Fibroblast of skin of left biceps (primary cell): ENCODE results near the gene LSMEM2.
"Not testable (repeated sequence)": the region's sequence is repeated elsewhere in the genome, so short reads cannot be mapped to it uniquely, and the experiment has no call there.

ENCODE experiments used
- DNase-seq, 2 experiments: peaks; one replicate each; pipeline ENCODE4 v3.0.0-alpha.2; 2013; ENCODE audit warnings: low read depth in 2 of 2

LSMEM2 gene

DNA sequence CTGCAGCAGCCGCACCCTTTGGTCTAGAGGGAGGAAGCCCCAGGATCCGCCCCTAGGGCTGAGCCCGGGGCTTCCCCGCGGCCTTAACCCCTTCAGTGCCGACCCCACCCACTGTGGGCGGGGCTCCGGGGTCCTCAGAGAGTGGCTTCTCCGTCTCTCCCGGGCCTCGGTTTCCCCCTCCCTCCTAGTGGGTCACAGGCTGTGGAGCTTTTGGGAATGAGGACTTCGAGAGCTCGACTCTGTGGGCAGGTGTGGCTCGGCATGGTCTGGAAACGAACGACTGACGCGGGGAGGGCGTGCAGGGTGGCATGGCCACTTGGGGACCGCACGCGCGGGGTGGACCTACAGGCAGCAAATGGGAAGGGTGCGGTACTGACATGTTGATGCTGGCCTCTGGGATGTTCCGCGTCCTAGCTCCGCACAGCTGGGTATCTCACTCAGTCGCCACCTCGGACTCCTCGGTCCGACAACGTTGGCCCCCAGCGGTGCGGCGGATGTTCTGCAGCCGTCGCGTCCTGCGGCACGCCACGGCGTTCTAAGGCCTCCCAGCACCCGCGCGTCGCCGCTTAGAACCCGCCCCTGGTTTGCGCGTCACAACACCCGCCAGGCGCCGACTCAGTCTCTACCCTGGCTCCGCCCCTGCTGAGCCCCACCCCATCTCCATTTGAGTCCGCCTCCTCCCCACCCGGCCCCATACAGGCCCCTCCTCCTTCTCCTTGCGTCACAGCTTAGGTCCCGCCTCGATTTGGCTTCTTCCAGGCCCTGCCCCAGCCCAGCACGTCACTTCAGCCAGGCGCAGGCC is 20.1 kb downstream of the LSMEM2 start, which contains the start of the genes HYAL3 and NAA80:
HYAL3 (minus strand) TSS at position 570 of the 802 bp plus-strand sequence. CDS start 3,803 bp downstream, outside the sequence.
NAA80 (minus strand) TSS at position 570 of the 802 bp plus-strand sequence. CDS start 1,942 bp downstream, outside the sequence.
- DNase-seq = peak; percentile 98

DNA sequence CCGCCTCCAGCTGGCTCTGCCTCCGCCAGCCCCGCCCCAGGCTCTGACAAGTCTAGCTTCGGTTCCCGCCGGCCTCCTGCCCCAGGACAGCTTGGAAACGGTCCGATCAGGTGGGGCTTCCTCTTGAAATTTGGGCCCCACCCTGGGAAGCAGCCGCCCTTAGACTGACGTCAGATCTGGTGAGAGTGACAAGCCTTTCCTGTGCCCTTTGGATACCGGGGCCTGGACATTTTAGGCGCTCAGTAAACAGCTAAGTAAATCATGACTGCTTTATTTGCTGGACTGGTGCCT is 20.7 kb downstream of the LSMEM2 start:
- DNase-seq = no peak

DNA sequence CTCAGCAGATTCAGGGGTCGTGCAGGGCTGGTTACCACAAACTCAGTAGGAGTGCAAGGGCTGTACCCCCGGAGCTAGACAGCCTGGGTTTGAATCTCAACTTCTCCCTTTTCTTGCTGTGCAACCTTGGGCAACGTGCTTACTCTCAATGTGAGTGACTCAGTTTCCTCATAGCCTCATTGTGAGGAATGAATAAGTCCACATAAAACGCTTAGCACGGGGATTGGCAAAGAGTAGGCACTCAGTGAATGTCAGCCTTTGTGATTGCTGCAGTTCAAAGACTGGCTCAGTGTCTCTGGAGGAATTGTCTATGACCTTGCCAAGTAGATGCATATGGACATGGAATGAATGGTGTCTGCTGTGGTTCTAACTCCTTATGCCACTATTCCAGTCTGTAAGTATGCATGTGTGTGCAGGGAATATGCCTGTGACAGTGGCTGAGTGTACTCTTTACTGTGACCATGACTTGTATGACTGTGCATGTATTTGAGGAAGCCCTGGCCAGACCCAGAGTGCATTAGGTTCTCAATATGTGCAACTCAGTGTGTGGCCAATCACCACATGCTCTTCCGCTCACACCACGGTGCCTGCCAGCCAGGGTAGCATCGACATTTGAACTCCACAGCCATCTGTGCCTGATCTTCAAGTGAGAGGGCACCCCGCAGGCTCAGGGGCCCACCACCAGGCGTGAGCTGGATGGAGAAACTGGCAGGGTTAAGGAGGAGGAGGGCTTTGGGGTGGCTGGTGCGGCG is 21.2 kb downstream of the LSMEM2 start:
- no peak for DNase-seq

DNA sequence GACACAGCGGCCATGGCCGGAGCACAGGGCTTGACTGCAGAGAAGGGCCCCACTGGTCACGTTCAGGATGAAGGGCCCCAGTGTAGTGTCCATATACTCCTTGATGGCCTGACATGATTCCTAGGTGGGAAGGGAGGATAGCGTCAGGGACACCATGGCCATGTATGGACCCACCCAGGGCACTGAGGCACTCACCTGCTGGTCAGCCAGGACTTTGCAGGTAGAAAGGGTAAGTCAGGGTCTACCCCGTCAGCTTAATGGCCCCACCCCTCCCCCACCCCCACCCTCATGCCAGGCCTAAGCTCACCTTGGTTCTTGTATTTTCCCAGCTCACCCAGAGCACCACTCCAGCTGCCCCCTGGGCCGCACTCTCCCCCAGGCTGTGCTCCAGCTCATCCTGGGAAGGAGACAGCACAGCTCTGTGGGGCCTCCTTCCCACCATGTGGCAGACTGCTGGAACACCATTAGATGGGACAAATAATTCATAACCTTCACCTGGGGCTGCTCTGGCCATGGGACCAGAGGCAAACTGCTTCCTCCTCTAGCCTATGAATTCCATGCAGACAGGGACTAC is 21.9 kb downstream of the LSMEM2 start:
- no peak for DNase-seq

DNA sequence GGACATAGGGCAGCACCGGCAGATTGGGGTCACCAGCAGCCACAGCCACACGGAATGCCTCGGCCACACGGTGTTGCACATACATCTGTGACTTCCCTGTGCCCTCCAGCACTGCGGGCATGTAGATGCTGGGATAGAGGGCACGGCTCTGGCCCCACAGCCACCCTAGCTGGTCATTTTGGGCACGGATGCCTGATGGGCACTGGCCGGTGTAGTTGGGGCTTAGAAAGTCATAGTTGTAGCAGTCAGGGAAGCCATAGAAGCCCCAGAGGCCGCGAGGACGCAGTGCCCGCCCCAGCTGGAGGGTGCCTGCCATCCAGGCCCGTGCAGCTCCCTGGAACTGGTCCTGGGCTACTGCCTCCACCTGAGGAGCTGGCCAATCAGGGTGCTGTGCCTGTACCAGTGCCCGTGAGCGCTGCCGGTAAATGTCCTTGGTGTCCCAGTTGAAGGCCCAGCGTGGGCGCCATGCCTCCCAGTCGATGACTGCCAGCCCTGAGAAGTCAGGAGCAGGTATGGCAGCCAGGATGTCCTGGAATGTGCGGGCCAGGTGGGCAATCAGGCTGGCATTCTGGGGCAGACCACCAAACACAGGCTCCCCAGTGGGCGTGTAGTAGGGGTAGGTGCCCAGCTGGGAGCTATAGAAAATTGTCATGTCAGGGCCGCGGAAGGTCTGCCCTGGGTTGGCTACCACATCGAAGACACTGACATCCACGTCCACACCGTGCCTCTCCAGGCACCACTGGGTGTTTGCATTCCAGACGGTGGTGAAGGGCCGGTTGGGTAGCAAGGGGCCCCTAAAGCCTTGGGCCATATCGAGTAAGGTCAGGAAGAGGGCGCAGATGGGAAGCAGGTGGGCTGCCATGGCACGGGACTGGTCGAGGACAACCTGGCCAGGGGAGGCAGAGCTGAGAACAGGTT is 23.5 kb downstream of the LSMEM2 start:
- no peak for DNase-seq

DNA sequence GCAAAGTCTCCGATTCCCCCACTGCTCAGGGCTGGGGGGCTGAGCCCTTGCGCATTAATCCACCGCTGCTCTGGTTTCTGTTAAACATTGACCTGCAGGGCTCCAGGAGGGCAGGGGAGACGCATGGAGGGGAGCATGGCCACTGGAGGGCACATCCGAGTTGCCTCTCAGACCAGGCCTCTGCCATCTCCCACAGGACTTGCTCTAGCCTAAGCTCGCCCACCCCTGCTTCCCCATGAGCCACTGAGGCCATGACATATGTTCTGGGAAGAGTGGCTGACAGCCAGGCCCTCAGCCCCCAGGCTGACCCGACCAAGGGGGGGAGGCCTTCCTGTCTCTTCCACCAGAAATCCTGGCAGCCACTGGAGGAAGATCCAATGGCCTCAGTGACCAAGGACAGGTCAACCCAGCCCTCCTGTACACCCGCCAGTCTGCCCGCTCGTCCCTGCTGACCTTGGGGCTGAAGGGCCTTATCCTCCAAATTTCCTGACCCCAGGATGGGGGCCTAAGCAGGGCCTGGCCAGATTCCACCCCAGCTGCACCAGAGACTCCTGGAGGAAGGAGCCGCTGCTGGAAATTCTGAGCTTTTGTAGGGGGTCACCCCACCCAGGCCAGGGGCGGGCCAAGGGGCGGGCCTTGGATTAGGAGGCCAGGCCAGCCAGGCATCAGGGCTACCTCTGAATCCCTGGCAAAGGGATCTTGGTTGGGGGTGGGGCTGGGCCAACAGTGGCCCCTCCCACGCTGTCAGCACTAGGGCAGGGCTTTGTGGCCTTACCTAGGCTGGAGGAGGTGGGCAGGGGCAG is 24.3 kb downstream of the LSMEM2 start, which contains the start of gene HYAL1:
HYAL1 (minus strand) TSS at position 562 of the 803 bp plus-strand sequence. CDS start 618 bp downstream, outside the sequence.
- DNase-seq = no peak

DNA sequence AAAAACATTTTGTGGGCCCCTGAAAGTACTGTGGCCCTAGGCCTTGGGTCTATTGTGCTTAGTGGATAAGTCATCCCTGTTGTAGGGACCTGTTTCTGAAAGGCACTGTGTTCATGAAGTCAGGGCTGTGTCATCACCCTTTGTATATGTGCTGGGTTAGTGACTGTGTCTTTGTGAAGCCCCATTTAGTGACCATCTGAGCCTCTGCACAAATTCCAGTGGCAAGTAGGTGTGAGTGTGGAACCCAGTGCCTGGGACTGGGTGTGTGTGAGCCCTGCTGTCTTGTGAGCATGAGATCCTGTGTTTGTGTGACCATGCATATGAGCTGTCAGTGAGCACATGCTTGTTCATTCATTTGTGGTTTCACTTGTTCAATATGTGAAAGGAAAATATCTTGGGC is 25.7 kb downstream of the LSMEM2 start:
- no peak for DNase-seq

DNA sequence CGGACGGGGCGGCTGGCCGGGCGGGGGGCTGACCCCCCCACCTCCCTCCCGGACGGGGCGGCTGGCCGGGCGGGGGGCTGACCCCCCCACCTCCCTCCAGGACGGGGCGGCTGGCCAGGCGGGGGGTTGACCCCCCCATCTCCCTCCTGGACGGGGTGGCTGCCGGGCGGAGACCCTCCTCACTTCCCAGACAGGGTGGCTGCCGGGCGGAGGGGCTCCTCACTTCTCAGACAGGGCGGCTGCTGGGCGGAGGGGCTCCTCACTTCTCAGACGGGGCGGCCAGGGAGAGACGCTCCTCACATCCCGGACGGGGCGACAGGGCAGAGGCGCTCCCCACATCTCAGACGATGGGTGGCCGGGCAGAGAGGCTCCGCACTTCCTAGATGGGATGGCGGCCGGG is 33.2 kb downstream of the LSMEM2 start:
- DNase-seq = not testable (repeated sequence)

DNA sequence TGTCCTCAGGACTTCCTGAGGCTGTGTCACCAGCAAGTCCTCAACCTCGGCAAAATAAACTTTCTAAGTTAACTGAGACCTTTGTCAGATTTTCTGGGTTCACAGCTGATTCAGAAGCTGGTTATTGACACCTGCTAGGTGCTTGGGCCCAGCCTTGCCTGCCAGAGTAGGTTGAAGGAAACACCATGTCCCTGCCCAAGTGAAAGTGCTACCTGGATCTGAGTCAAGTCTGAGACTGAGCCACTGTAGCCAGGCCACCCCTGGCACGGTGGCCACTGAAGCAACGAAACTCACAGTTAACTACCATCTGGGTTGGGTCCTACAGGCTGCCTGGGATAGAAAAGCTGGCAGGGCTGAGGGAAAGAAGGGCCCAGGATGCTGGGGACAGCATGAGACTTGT is 35.5 kb downstream of the LSMEM2 start:
- no peak for DNase-seq

DNA sequence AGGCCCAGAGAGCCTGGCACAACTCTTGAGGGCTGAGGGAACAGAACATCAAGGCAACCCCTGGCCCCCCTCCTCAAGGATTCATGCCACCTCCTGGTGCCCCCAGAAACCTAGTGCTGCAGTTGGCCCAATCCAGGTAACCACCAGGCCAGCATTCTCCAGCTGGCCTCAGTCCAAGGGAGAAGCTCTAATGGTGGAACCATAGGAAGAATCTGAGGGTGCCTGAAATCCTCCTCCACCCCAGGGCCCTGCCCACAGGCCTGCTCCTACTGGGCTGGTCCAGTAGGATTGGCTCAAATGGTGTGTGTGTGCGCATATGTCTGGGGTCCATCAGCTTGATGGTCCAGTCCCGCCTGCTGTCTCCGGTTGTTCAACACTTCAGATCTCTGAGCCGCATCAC is 35.9 kb downstream of the LSMEM2 start:
- DNase-seq = no peak

DNA sequence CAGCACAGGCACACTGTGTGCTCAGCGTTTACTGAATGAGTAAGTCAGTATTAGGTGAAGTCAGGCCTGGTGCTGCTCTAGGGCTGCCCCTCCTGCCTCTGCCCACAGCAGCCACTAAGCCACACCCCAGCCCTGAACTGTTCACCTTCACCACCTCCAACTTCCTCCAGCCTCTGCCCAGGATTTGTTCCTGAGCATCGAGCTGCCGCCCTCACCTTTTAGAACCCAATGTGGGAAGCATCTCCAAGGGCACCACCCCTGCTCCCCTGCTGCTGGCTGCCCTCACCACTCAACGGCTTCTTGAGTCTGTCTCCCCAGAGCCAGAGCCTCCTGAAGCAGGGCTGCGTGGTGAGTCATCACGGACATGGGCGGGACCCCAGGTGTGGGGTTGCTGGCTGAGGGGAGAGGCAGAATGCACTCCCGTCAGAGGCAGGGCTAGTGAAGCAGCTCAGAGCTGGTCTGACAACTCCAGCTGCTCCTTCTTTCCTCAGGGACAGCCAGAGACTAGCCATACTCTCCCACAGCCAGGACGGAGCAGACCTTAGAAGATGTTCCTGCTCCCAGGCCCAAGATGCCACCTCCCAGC is 37.9 kb downstream of the LSMEM2 start:
- DNase-seq = no peak

DNA sequence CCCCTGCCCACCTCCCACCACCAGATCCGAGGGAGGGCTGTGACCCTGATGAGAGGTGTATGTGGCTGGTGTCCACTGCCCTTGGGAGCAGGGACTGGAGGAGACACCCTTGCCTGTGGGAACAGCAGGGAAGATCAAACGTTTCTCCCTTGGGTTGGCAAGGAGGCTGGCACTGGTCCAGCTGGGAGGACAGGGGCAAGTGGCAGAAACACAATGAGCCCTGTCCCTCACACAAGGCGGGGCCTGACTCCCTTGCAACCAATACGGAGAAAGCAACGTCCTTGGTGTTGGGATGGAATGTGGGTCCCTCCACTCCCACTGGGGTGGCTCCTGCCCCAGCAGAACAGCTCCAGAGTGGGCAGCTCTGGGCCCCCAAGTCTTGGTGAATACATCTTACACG is 38.4 kb downstream of the LSMEM2 start:
- DNase-seq = no peak

DNA sequence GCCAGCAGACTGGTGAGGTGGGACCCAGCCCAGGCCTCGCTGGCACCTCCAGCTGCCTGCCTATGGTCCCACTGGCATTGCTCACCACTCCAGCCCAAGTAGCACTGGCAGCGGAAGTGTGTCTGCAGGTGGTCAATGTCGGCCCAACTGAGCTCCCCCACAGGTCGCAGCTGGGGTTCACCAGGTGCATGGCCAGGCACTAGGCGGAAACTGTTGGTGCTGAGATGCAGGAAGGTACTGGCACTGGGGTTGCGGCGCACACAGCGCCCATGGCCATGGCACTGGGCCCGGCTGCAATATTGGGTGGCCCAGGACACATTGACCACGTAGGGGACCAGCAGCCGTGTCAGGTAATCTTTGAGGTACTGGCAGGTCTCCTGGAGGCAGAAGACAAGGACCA is 39.3 kb downstream of the LSMEM2 start:
- DNase-seq = no peak

DNA sequence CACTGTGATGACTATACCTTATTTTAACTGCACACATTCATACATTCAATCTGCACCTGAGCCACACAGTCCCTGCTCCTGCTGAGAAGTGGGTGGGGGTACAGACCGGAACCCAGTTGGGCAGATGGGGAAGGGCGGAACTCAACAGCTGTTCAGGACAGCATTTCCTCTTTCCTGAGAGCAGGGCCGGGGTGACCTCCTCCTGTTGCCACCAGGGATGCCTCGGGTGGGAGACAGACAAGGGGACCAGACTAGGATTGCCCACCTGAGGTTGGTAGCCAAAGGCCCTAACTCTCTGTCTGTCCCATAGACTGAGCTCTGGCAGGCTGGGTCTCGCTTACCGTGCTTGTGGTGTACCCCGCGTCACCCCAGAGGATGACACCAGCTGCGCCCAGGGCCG is 39.7 kb downstream of the LSMEM2 start:
- DNase-seq = no peak

DNA sequence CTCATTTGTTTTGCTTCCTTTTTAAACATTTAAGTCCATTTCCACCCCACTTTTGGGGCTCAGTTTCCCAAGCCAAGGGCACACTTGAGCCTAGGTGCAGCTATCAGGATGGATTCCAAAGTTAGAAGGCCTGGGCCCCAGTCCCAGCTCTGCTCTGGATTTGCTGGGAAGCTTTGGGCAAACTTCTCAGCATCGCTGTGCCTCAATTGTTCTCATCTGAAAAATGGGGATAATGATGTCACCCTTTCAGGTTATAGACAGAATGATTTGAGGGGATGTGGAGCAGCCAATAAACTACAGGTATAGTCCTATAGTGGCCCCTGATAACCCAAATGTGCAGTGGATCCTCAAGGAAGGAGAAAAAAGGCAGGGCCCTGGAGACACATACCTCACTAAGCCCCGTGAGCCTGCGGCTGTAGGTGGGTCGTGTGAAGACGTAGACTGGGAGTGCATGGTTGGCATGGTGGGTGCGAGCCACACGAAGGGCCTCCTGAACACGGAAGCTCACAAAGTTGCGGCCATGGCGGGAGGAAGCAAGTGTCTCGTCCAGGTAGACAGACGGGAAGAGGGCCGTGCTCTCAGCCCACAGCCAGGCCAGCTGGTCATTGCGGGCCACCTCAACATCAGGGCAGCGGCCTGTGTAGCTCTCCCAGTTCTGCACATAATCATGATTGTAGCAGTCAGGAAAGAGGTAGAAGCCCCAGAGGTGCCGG is 40.5 kb downstream of the LSMEM2 start:
- DNase-seq = no peak

DNA sequence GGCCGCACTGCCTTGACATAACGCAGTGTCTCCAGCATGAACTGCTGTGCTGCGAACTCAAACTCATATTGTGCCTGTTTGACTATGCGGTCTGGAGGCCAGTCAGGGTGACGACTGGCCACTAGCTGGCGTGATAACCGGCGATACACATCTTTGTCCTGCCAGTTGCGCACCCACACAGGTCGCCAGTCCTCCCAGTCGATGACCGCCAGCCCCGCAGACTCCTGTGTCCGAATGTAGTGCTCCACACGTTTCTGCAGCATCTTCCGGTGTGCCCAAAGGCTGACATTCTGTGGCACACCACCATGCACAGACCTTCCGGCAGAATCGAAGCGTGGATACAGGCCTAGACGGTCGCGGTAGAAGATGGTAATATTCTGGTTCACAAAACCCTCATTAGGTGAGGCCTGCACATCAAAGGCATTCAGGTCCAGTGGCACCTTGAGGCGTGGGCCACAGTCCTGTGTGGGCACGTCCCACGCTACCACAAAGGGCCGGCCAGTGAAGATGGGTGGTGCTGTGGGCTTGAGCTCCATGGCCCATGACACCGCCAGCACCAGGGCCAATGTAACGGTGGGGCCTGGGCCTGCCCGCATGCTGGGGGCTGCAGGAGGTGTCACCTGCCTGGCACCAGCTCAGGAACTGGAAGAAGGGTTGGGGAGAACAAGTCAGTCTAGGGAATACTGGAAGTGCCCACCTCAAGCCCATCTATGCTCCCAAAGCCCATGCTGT is 41.2 kb downstream of the LSMEM2 start:
- no peak for DNase-seq

DNA sequence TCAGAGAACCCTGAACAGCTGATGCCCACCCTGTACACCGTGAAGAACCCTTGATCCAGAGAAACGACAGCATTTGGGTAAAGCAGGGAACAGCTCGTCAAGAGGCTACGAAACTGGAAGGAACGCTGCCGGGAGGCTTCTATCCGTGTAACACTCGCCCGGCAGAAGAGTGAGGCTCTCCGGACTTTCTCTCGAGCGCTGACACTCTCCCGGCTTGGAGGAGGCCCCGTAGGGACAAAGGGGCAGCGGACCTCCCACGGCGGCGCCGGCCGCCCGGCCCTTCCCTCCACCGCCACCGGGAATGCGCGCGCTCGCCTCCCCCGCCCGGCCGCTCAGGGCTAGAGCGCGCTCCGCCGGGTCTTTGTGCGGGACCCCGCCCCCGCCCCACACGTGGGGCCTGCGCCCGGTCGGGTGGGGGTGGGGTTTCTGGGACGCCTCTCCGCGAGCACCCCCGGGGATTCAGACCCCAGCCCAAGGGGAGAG is 42.0 kb downstream of the LSMEM2 start:
- DNase-seq = no peak

DNA sequence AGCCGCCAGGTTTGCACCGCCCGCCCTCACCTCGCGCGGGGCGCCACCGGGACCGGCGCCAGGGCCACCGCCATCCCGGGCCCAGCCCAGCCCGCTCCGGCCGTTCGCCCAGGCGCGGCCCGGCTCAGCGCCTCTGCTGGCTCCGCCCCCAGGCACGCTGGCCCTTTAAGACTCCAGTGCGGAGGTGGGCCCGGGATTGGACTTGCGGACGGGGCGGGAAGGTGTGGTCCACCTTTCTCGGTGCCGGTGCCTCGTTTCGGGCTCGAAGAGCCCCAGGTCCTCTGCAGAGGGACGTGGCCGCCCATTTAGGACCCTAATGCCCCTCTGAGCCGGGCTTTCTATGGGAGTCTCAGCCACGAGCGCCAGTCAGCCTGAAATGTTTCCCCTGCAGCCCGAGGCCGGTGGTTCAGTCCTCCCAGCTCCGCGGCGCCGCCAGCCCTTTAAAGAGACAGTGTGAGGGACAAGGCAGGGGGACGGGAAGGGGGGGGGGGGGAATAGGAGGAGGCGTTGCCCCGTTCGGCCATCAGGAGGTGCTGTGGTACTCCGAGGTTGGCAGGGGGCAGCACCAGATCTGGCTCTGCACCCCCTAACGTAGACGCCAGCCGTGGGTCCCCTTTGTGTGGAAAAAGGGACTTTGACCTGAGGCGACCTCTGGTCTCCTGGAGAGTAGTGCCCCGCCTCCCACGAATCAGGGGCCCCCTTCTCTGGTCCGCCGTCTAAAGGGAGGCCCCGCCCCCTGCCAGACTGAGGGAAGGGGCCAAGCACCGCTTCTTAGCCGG is 42.6 kb downstream of the LSMEM2 start:
- peak; percentile 70 to 71 for DNase-seq
